Lower leg skin (tissue), 3 donors: ENCODE data around the gene MOSPD3.

ENCODE experiments used
- CTCF ChIP-seq, 3 donors: fragments of 450-650 bp; IDR thresholded peaks; one replicate each; pipeline ENCODE4 v1.5.1; 2016; ENCODE audit warnings: antibody characterized with exemption in 3 of 3, mild to moderate bottlenecking in 3 of 3, moderate library complexity in 2 of 3
- POLR2A ChIP-seq, 2 donors: fragments of 450-650 bp; IDR thresholded peaks; one replicate each; pipeline ENCODE4 v1.6.1; 2016 to 2017; ENCODE audit warnings: antibody characterized with exemption in 2 of 2, mild to moderate bottlenecking in 1 of 2, moderate library complexity in 1 of 2

GRCh38 chr7:100654908-100655831, 42.8 kb downstream of the MOSPD3 start:
- no peak for TF ChIP-seq CTCF (IDR thresholded peaks at IDR 0.05)
- TF ChIP-seq POLR2A (IDR thresholded peaks at IDR 0.05), result no peak
